ENCODE results near the gene RBMS2.

GRCh38 chr12:56629459-56630179 lies 108.0 kb downstream of the RBMS2 start:
- TF ChIP-seq CTCF (IDR thresholded peaks at IDR 0.05; ENCODE audit: low read length): no peak
- no peak for TF ChIP-seq EZH2 (IDR thresholded peaks at IDR 0.05; ENCODE audit: borderline replicate concordance, low read length)
